GM18870 (cell line): ENCODE data around the gene KCNG4.
"Not testable (repeated sequence)": the region's sequence is repeated elsewhere in the genome, so short reads cannot be mapped to it uniquely, and the experiment has no call there.

Experiments
- ATAC-seq: cut with Tn5 transposase; IDR thresholded peaks from one replicate; pipeline ENCODE4 v1.9.1; 2021; ENCODE audit warnings: moderate library complexity; ENCODE audit not compliant: unreplicated experiment

Gene KCNG4

GRCh38 chr16:84212154-84212553 is 27.7 kb downstream of the KCNG4 start:
- no peak for ATAC-seq

- no peak for ATAC-seq
Observed at GRCh38 chr16:84209989-84210388, 29.8 kb downstream of the KCNG4 start.

GRCh38 chr16:84207879-84208278 is 31.9 kb downstream of the KCNG4 start:
- no peak for ATAC-seq

GRCh38 chr16:84207251-84207650 is 32.6 kb downstream of the KCNG4 start:
- ATAC-seq = no peak

GRCh38 chr16:84205976-84206691 is 33.7 kb downstream of the KCNG4 start:
- ATAC-seq = no peak

GRCh38 chr16:84205123-84205522 is 34.7 kb downstream of the KCNG4 start:
- ATAC-seq = not testable (repeated sequence)

- ATAC-seq = not testable (repeated sequence)
Observed at GRCh38 chr16:84204551-84204950, 35.3 kb downstream of the KCNG4 start.

GRCh38 chr16:84199861-84200260 is 40.0 kb downstream of the KCNG4 start:
- no peak for ATAC-seq

GRCh38 chr16:84199097-84199496 is 40.7 kb downstream of the KCNG4 start:
- ATAC-seq = no peak

- ATAC-seq = no peak
Observed at GRCh38 chr16:84198401-84198800, 41.4 kb downstream of the KCNG4 start.

- no peak for ATAC-seq
Observed at GRCh38 chr16:84197466-84198128, 42.2 kb downstream of the KCNG4 start.

- no peak for ATAC-seq
Observed at GRCh38 chr16:84196727-84197394, 43.0 kb downstream of the KCNG4 start.

GRCh38 chr16:84196101-84196500 is 43.7 kb downstream of the KCNG4 start:
- ATAC-seq = no peak

- no peak for ATAC-seq
Observed at GRCh38 chr16:84195201-84196093, 44.4 kb downstream of the KCNG4 start.

GRCh38 chr16:84194470-84195200 is 45.2 kb downstream of the KCNG4 start:
- no peak for ATAC-seq

- no peak for ATAC-seq
Observed at GRCh38 chr16:84194018-84194417, 45.8 kb downstream of the KCNG4 start.

GRCh38 chr16:84193480-84193879 is 46.3 kb downstream of the KCNG4 start:
- no peak for ATAC-seq

- no peak for ATAC-seq
Observed at GRCh38 chr16:84191466-84191865, 48.3 kb downstream of the KCNG4 start.

- no peak for ATAC-seq
Observed at GRCh38 chr16:84190731-84191388, 49.0 kb downstream of the KCNG4 start, which contains the start of gene ADAD2. Gene ADAD2 (plus strand): TSS chr16:84191157. CDS start chr16:84191231, 74 bp downstream.
